SK-N-SH (cell line): ENCODE measurements around the gene FYN. TPM values are rescaled to one million over a fixed set of nuclear protein-coding genes. Genes with fewer than 3 reads are reported as not detected.

Experiments used
- CTCF ChIA-PET: fragments of 300-600, 350-600 bp; formaldehyde crosslinking; extraction: SDS; loops from one replicate; lab custom pipeline; 2021; lab: Yijun Ruan, JAX
- POLR2A ChIA-PET: fragments of 350-600 bp; sonication (Branson Sonifier 250); formaldehyde crosslinking; extraction: SDS; loops from one replicate; lab custom pipeline; 2020; ENCODE audit warnings: antibody characterized with exemption, inconsistent platforms; lab: Yijun Ruan, JAX
- DNase-seq: peaks from one replicate; pipeline ENCODE4 v3.0.0; 2012
- H2AFZ ChIP-seq: fragments of 200-600 bp; sonication (generic); 2 replicates; pipeline ENCODE4 v1.8.1; 2016; ENCODE audit warnings: antibody characterized with exemption, mild to moderate bottlenecking, low read depth
- H3F3A ChIP-seq: fragments of 200-600 bp; sonication (generic); replicated peaks from 2 replicates; pipeline ENCODE3; 2016; ENCODE audit warnings: antibody characterized with exemption, mild to moderate bottlenecking; ENCODE audit not compliant: insufficient read depth
- H3K27ac ChIP-seq, 2 experiments: fragments of 200-500 bp in 1 of 2; fragments of 200-600 bp in 1 of 2; sonication (Bioruptor generic) in 1 of 2; sonication (generic), shearing (Covaris generic) in 1 of 2; 2 replicates each; pipeline versions ENCODE4 v1.5.1 to v1.6.1; 2014 to 2016; ENCODE audit warnings: low read depth in 2 of 2, inconsistent platforms in 1 of 2, low read length in 1 of 2, mild to moderate bottlenecking in 1 of 2, mixed read lengths in 1 of 2
- H3K27me3 ChIP-seq: fragments of 200-600 bp; sonication (generic), shearing (Covaris generic); 2 replicates; pipeline ENCODE4 v1.6.1; 2016; ENCODE audit warnings: mixed run types; ENCODE audit not compliant: insufficient read depth
- H3K36me3 ChIP-seq, 2 experiments: fragments of 200-500 bp in 1 of 2; fragments of 200-600 bp in 1 of 2; sonication (Bioruptor generic) in 1 of 2; sonication (generic) in 1 of 2; replicated peaks in 1 of 2; 2 replicates each; pipeline versions ENCODE3 to v1.5.1; 2014 to 2016; ENCODE audit warnings: low read length in 1 of 2, mild to moderate bottlenecking in 1 of 2; ENCODE audit not compliant: insufficient read depth in 2 of 2, control insufficient read depth in 1 of 2
- H3K4me1 ChIP-seq, 2 experiments: fragments of 200-500 bp in 1 of 2; fragments of 200-600 bp in 1 of 2; sonication (Bioruptor generic) in 1 of 2; sonication (generic), shearing (Covaris generic) in 1 of 2; 2 replicates each; pipeline versions ENCODE4 v1.5.1 to v1.6.1; 2014 to 2016; ENCODE audit warnings: low read depth in 1 of 2, low read length in 1 of 2, mixed run types in 1 of 2; ENCODE audit not compliant: insufficient read depth in 2 of 2, control insufficient read depth in 1 of 2
- H3K4me2 ChIP-seq: fragments of 200-600 bp; sonication (generic), shearing (Covaris generic); 2 replicates; pipeline ENCODE4 v1.6.1; 2017; ENCODE audit warnings: mixed run types
- H3K4me3 ChIP-seq, 2 experiments: fragments of 200-500 bp in 1 of 2; fragments of 200-600 bp in 1 of 2; sonication (Bioruptor generic) in 1 of 2; sonication (generic), shearing (Covaris generic) in 1 of 2; 2 replicates each; pipeline versions ENCODE4 v1.5.1 to v1.8.1; 2014 to 2016; ENCODE audit warnings: low read depth in 2 of 2, inconsistent platforms in 1 of 2, low read length in 1 of 2, mild to moderate bottlenecking in 1 of 2, mixed read lengths in 1 of 2, moderate library complexity in 1 of 2
- H3K79me2 ChIP-seq: fragments of 200-600 bp; sonication (generic); 2 replicates; pipeline ENCODE4 v1.8.1; 2017; ENCODE audit warnings: mild to moderate bottlenecking; ENCODE audit not compliant: insufficient read depth
- H3K9ac ChIP-seq: fragments of 200-600 bp; sonication (generic); 2 replicates; pipeline ENCODE4 v1.6.1; 2017; ENCODE audit warnings: mixed run types
- H3K9me2 ChIP-seq: fragments of 200-600 bp; sonication (generic); 2 replicates; pipeline ENCODE4 v1.6.1; 2017; ENCODE audit warnings: mixed run types
- H3K9me3 ChIP-seq: fragments of 200-600 bp; sonication (generic); 2 replicates; pipeline ENCODE4 v1.6.1; 2017; ENCODE audit warnings: mixed run types, mild to moderate bottlenecking, moderate library complexity
- H4K20me1 ChIP-seq: fragments of 200-600 bp; sonication (generic); 2 replicates; pipeline ENCODE4 v1.6.1; 2017; ENCODE audit warnings: mild to moderate bottlenecking, mixed run types; ENCODE audit not compliant: insufficient read depth
- CHD2 ChIP-seq: fragments of 150-350 bp; IDR thresholded peaks from 2 replicates; pipeline ENCODE4 v1.6.1; 2018; ENCODE audit warnings: low read length; ENCODE audit not compliant: partially characterized antibody
- EZH2phosphoT487 ChIP-seq: fragments of 200-600 bp; sonication (generic); IDR thresholded peaks from 2 replicates; pipeline ENCODE4 v1.6.1; 2017; ENCODE audit warnings: low read depth, mixed run types, mild to moderate bottlenecking, antibody characterized with exemption, moderate library complexity, borderline replicate concordance
- FOXJ3 ChIP-seq: sonication (generic); formaldehyde crosslinking; IDR thresholded peaks from 2 replicates; pipeline ENCODE4 v1.5.1; 2020; ENCODE audit warnings: mild to moderate bottlenecking, missing genetic modification reagents
- JUND ChIP-seq: IDR thresholded peaks from 2 replicates; pipeline ENCODE4 v1.4.0; 2012
- POLR2AphosphoS5 ChIP-seq: IDR thresholded peaks from 2 replicates; pipeline ENCODE4 v1.6.1; 2012; ENCODE audit warnings: low read depth, low read length
- REST ChIP-seq: IDR thresholded peaks from 2 replicates; pipeline ENCODE4 v1.6.1; 2012; ENCODE audit warnings: mild to moderate bottlenecking, low read depth, low read length, moderate library complexity
- RFX5 ChIP-seq: IDR thresholded peaks from 2 replicates; pipeline ENCODE4 v1.6.1; 2012; ENCODE audit warnings: mild to moderate bottlenecking, improper control_type of control experiment, low read length
- RXRA ChIP-seq: IDR thresholded peaks from 2 replicates; pipeline ENCODE4 v1.4.0; 2012; ENCODE audit warnings: low read depth, mild to moderate bottlenecking, borderline replicate concordance
- TCF12 ChIP-seq: IDR thresholded peaks from 2 replicates; pipeline ENCODE4 v1.4.0; 2012
- TEAD4 ChIP-seq: IDR thresholded peaks from 2 replicates; pipeline ENCODE4 v1.4.0; 2012; ENCODE audit warnings: mild to moderate bottlenecking, borderline replicate concordance; ENCODE audit not compliant: insufficient read depth
- WGBS: methylation state at CpG from one replicate; pipeline ENCODE4 v1.1.6; 2017; ENCODE audit warnings: low lambda C conversion rate; 5-methylcytosine and 5-hydroxymethylcytosine counted together
- polyA plus RNA-seq, 3 experiments: library from polyadenylated mRNA; depleted of rRNA; stranded (reverse); fragments of >200 nt; gene quantifications; 2 replicates each; pipeline ENCODE4 v1.2.3, GENCODE V29; 2012
- TF ChIP-seq, protein P1 (sequence below): IDR thresholded peaks from 2 replicates; pipeline ENCODE4; 2012
- TF ChIP-seq, protein P2 (sequence below): fragments of 150-350 bp; IDR thresholded peaks from 2 replicates; pipeline ENCODE4 v1.6.1; 2017; ENCODE audit warnings: antibody characterized with exemption, low read length, low read depth, borderline replicate concordance
- TF ChIP-seq, protein P3 (sequence below): IDR thresholded peaks from 2 replicates; pipeline ENCODE4 v1.4.0; 2012; ENCODE audit warnings: low read depth, borderline replicate concordance

FYN gene
- polyA plus RNA-seq, 1 of the 3 experiments (the other 2 are of a cell fraction), result 31.0 TPM

- POLR2A ChIA-PET, result no interaction called here
- DNase-seq, result no peak
- 90% methylated on average over 5 of the region's 5 CpGs for WGBS
- Histone ChIP-seq H3K9ac (no peak overlapping the region), H3K9me3 (no peaks in the 10 kb centered on the region), H3K4me3 (no peak overlapping the region), H3K27me3 (no peaks in the 10 kb centered on the region), H3F3A (no peaks in the 10 kb centered on the region), H4K20me1 (no peaks in the 10 kb centered on the region), H3K4me1 (peaks cover 26 to 27% of the 10 kb centered on the region in 2 experiments; a peak in 3 of 4 replicates), H3K4me2 (no peak overlapping the region), H3K27ac (peak overlapping the region; percentile 39 to 48; a peak in 2 of 4 replicates), H3K79me2 (peaks cover 8% of the 10 kb centered on the region; the same call in 1 of the 2 replicates), H3K9me2 (no peaks in the 10 kb centered on the region), H3K36me3 (peaks cover 0 to 5% of the 10 kb centered on the region in 2 experiments), H2AFZ (no peak overlapping the region)
- CTCF ChIA-PET, result no interaction called here
- TF ChIP-seq POLR2AphosphoS5 (no peak), RXRA (no peak), REST (no peak), RFX5 (no peak), CHD2 (no peak), JUND (no peak), TEAD4 (peak; percentile 39; the same call in 1 of the 2 replicates), EZH2phosphoT487 (no peak), FOXJ3 (CRISPR knock-in tag) (no peak), TCF12 (peak; percentile 45; the same call in 1 of the 2 replicates)
- TF ChIP-seq, protein P1, sequence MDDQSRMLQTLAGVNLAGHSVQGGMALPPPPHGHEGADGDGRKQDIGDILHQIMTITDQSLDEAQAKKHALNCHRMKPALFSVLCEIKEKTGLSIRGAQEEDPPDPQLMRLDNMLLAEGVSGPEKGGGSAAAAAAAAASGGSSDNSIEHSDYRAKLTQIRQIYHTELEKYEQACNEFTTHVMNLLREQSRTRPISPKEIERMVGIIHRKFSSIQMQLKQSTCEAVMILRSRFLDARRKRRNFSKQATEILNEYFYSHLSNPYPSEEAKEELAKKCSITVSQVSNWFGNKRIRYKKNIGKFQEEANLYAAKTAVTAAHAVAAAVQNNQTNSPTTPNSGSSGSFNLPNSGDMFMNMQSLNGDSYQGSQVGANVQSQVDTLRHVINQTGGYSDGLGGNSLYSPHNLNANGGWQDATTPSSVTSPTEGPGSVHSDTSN, result peak; percentile 17; the same call in 1 of the 2 replicates
- TF ChIP-seq, protein P2, sequence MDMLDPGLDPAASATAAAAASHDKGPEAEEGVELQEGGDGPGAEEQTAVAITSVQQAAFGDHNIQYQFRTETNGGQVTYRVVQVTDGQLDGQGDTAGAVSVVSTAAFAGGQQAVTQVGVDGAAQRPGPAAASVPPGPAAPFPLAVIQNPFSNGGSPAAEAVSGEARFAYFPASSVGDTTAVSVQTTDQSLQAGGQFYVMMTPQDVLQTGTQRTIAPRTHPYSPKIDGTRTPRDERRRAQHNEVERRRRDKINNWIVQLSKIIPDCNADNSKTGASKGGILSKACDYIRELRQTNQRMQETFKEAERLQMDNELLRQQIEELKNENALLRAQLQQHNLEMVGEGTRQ, result no peak
- TF ChIP-seq, protein P3, sequence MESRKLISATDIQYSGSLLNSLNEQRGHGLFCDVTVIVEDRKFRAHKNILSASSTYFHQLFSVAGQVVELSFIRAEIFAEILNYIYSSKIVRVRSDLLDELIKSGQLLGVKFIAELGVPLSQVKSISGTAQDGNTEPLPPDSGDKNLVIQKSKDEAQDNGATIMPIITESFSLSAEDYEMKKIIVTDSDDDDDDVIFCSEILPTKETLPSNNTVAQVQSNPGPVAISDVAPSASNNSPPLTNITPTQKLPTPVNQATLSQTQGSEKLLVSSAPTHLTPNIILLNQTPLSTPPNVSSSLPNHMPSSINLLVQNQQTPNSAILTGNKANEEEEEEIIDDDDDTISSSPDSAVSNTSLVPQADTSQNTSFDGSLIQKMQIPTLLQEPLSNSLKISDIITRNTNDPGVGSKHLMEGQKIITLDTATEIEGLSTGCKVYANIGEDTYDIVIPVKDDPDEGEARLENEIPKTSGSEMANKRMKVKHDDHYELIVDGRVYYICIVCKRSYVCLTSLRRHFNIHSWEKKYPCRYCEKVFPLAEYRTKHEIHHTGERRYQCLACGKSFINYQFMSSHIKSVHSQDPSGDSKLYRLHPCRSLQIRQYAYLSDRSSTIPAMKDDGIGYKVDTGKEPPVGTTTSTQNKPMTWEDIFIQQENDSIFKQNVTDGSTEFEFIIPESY, result no peak
Measured at GRCh38 chr6:111766201-111766857, 106.9 kb downstream of the FYN start.
